H9 (cell line): ENCODE results near the gene LMAN1. TPM values are rescaled to one million over a fixed set of nuclear protein-coding genes. Genes with fewer than 3 reads are reported as not detected.

Source experiments
- DNase-seq: peaks from one replicate; pipeline ENCODE4 v3.0.0-alpha.2; 2017
- H2AFZ ChIP-seq: one replicate; pipeline ENCODE4 v1.6.1; 2013; ENCODE audit warnings: mild to moderate bottlenecking, low read length, control low read depth, moderate library complexity
- H2AK5ac ChIP-seq: 2 replicates; pipeline ENCODE4 v1.6.1; 2013; ENCODE audit warnings: low read length, control low read depth, mixed read lengths; ENCODE audit not compliant: insufficient read length
- H2BK120ac ChIP-seq: one replicate; pipeline ENCODE4 v1.6.1; 2013; ENCODE audit warnings: low read depth, mild to moderate bottlenecking, low read length, control low read depth, inconsistent platforms; ENCODE audit not compliant: poor library complexity, severe bottlenecking
- H2BK12ac ChIP-seq: 2 replicates; pipeline ENCODE4 v1.6.1; 2013; ENCODE audit warnings: low read length, control low read depth, mixed read lengths, low read depth; ENCODE audit not compliant: insufficient read length
- H2BK15ac ChIP-seq: 2 replicates; pipeline ENCODE4 v1.6.1; 2013; ENCODE audit warnings: low read depth, low read length, control low read depth
- H2BK20ac ChIP-seq: one replicate; pipeline ENCODE4 v1.6.1; 2013; ENCODE audit warnings: low read depth, mild to moderate bottlenecking, low read length, control low read depth, inconsistent platforms; ENCODE audit not compliant: poor library complexity, severe bottlenecking
- H2BK5ac ChIP-seq: 2 replicates; pipeline ENCODE4 v1.6.1; 2013; ENCODE audit warnings: low read length, control low read depth, mixed read lengths; ENCODE audit not compliant: insufficient read length
- H3K14ac ChIP-seq: 2 replicates; pipeline ENCODE4 v1.6.1; 2013; ENCODE audit warnings: low read length, control low read depth; ENCODE audit not compliant: insufficient read depth
- H3K18ac ChIP-seq: 2 replicates; pipeline ENCODE4 v1.6.1; 2013; ENCODE audit warnings: low read depth, mild to moderate bottlenecking, mixed read lengths, low read length, control low read depth; ENCODE audit not compliant: insufficient read length
- H3K23ac ChIP-seq: 2 replicates; pipeline ENCODE4 v1.6.1; 2013; ENCODE audit warnings: low read length, control low read depth, mixed read lengths, low read depth; ENCODE audit not compliant: insufficient read length
- H3K23me2 ChIP-seq: 2 replicates; pipeline ENCODE4 v1.6.1; 2013; ENCODE audit warnings: low read depth, mild to moderate bottlenecking, mixed read lengths, low read length, control low read depth; ENCODE audit not compliant: insufficient read length, poor library complexity, severe bottlenecking
- H3K27ac ChIP-seq: 2 replicates; pipeline ENCODE4 v1.5.1; 2013; ENCODE audit warnings: low read length, control low read depth, mixed read lengths, low read depth; ENCODE audit not compliant: insufficient read length
- H3K27me3 ChIP-seq: 2 replicates; pipeline ENCODE4 v1.6.1; 2013; ENCODE audit warnings: low read length, control low read depth, inconsistent platforms; ENCODE audit not compliant: insufficient read depth
- H3K4ac ChIP-seq: 2 replicates; pipeline ENCODE4 v1.6.1; 2013; ENCODE audit warnings: low read depth, mild to moderate bottlenecking, control low read depth, inconsistent platforms, low read length, moderate library complexity
- H3K4me1 ChIP-seq: 2 replicates; pipeline ENCODE4 v1.6.1; 2013; ENCODE audit warnings: low read length, control low read depth, inconsistent platforms; ENCODE audit not compliant: insufficient read depth
- H3K4me2 ChIP-seq: 2 replicates; pipeline ENCODE4 v1.6.1; 2013; ENCODE audit warnings: low read length, control low read depth, mixed read lengths; ENCODE audit not compliant: insufficient read length, insufficient read depth
- H3K56ac ChIP-seq: 2 replicates; pipeline ENCODE4 v1.6.1; 2013; ENCODE audit warnings: low read depth, mild to moderate bottlenecking, mixed read lengths, low read length, control low read depth; ENCODE audit not compliant: insufficient read length
- H3K79me1 ChIP-seq: 2 replicates; pipeline ENCODE4 v1.6.1; 2013; ENCODE audit warnings: low read depth, mild to moderate bottlenecking, moderate library complexity, low read length, control low read depth, inconsistent platforms; ENCODE audit not compliant: insufficient read depth, poor library complexity, severe bottlenecking
- H3K79me2 ChIP-seq: 2 replicates; pipeline ENCODE4 v1.6.1; 2013; ENCODE audit warnings: low read length, control low read depth, inconsistent platforms; ENCODE audit not compliant: insufficient read depth
- H3K9ac ChIP-seq: 2 replicates; pipeline ENCODE4 v1.6.1; 2013; ENCODE audit warnings: low read length, control low read depth, mixed read lengths; ENCODE audit not compliant: insufficient read length; ENCODE audit errors: extremely low read depth
- H3K9me3 ChIP-seq: one replicate; pipeline ENCODE4 v1.6.1; 2013; ENCODE audit warnings: low read depth, low read length, inconsistent platforms; ENCODE audit not compliant: control insufficient read depth
- H3T11ph ChIP-seq: one replicate; pipeline ENCODE4 v1.6.1; 2013; ENCODE audit warnings: mild to moderate bottlenecking, low read length, control low read depth, inconsistent platforms
- H4K20me1 ChIP-seq: one replicate; pipeline ENCODE4 v1.6.1; 2013; ENCODE audit not compliant: control insufficient read depth, insufficient read length, insufficient read depth
- H4K5ac ChIP-seq: 2 replicates; pipeline ENCODE4 v1.6.1; 2013; ENCODE audit warnings: low read depth, mild to moderate bottlenecking, mixed read lengths, low read length, control low read depth; ENCODE audit not compliant: insufficient read length
- H4K8ac ChIP-seq: replicated peaks from 2 replicates; pipeline ENCODE4 v1.6.1; 2013; ENCODE audit warnings: low read length, control low read depth, mixed read lengths, low read depth; ENCODE audit not compliant: insufficient read length
- H4K91ac ChIP-seq: 2 replicates; pipeline ENCODE4 v1.6.1; 2013; ENCODE audit warnings: low read depth, mild to moderate bottlenecking, moderate library complexity, mixed read lengths, low read length, control low read depth; ENCODE audit not compliant: insufficient read length
- H3K27ac Mint-ChIP-seq, 3 experiments: 2 replicates in 2 of 3; 3 replicates in 1 of 3; pipeline ENCODE4 v1.8.0; 2020 to 2021; ENCODE audit warnings: mixed read lengths in 3 of 3, mild to moderate bottlenecking in 1 of 3, moderate library complexity in 1 of 3
- H3K27me3 Mint-ChIP-seq: 2 replicates; pipeline ENCODE4 v1.8.0; 2021; ENCODE audit warnings: low read depth, mild to moderate bottlenecking, moderate library complexity, mixed read lengths
- H3K36me3 Mint-ChIP-seq, 3 experiments: 2 replicates in 2 of 3; 3 replicates in 1 of 3; pipeline ENCODE4 v1.8.0; 2020 to 2021; ENCODE audit warnings: low read depth in 3 of 3, mixed read lengths in 3 of 3; ENCODE audit not compliant: insufficient read depth in 1 of 3
- H3K4me1 Mint-ChIP-seq, 2 experiments: 2 replicates each; pipeline ENCODE4 v1.8.0; 2020; ENCODE audit warnings: mixed read lengths in 2 of 2
- H3K4me3 Mint-ChIP-seq, 2 experiments: 2 replicates in 1 of 2; 3 replicates in 1 of 2; pipeline ENCODE4 v1.8.0; 2020 to 2021; ENCODE audit warnings: mild to moderate bottlenecking in 2 of 2, mixed read lengths in 2 of 2, moderate library complexity in 1 of 2
- H3K9me3 Mint-ChIP-seq, 2 experiments: 2 replicates in 1 of 2; 3 replicates in 1 of 2; pipeline ENCODE4 v1.8.0; 2020; ENCODE audit warnings: mild to moderate bottlenecking in 2 of 2, mixed read lengths in 2 of 2, moderate library complexity in 1 of 2
- CTCF ChIP-seq: fragments of 200-600 bp; sonication (generic); conservative IDR thresholded peaks from 3 replicates; pipeline ENCODE4 v1.8.0; 2021; ENCODE audit warnings: antibody characterized with exemption, mild to moderate bottlenecking
- WGBS: extraction: QIAGEN DNeasy Blood & Tissue Kit; methylation state at CpG from one replicate; pipeline ENCODE4 v1.1.7; 2013; ENCODE audit warnings: missing lambda C conversion rate, low lambda C conversion rate, mixed read lengths; ENCODE audit not compliant: insufficient read length; ENCODE audit errors: extremely low coverage; 5-methylcytosine and 5-hydroxymethylcytosine counted together
- total RNA-seq: library from RNA; stranded (reverse); gene quantifications from 2 replicates; pipeline ENCODE4 v1.2.1, GENCODE V29; 2021

Gene LMAN1
- total RNA-seq, 1 experiment from 2014 or later = 63.6 TPM

GRCh38 chr18:59402432-59403090 lies 43.5 kb upstream of the LMAN1 start:
- Histone ChIP-seq H4K5ac (no peak overlapping the region), H3K23ac (no peak overlapping the region), H2AFZ (no peak overlapping the region), H3K9me3 (no peaks in the 10 kb centered on the region), H3T11ph (no peak overlapping the region), H2BK120ac (no peak overlapping the region), H4K91ac (no peak overlapping the region), H3K79me2 (no peaks in the 10 kb centered on the region), H3K4me2 (no peak overlapping the region), H2BK20ac (no peak overlapping the region), H3K23me2 (no peaks in the 10 kb centered on the region), H3K27ac (no peak overlapping the region), H2BK12ac (no peak overlapping the region), H3K18ac (no peak overlapping the region), H3K4ac (no peak overlapping the region), H2BK15ac (no peak overlapping the region), H3K27me3 (no peaks in the 10 kb centered on the region), H2BK5ac (no peak overlapping the region), H2AK5ac (no peak overlapping the region), H4K20me1 (no peaks in the 10 kb centered on the region), H3K9ac (no peak overlapping the region), H4K8ac (no peak overlapping the region), H3K56ac (no peak overlapping the region), H3K4me1 (no peaks in the 10 kb centered on the region), H3K79me1 (no peaks in the 10 kb centered on the region), H3K14ac (no peak overlapping the region)
- Mint-ChIP-seq H3K9me3 (peaks cover 0 to under 1% of the 10 kb centered on the region in 2 experiments; a peak in 1 of 5 replicates), H3K27ac (no peak overlapping the region), H3K4me3 (peak overlapping the region in 1 of 2 experiments; percentile 59; a peak in 1 of 5 replicates), H3K27me3 (0 out of 2 replicates have a peak, but pooled peaks cover 2% of the 10 kb centered on the region), H3K4me1 (peaks cover 4 to 5% of the 10 kb centered on the region in 2 experiments; a peak in 3 of 4 replicates), H3K36me3 (no peaks in the 10 kb centered on the region)
- WGBS = no CpG with 5 or more reads among the region's 13 CpGs
- peak; percentile 96 for DNase-seq
- peak; percentile 99 for TF ChIP-seq CTCF
